H7 (cell line): Measurements from ENCODE around the gene WSCD1. TPM values are rescaled to one million over a fixed set of nuclear protein-coding genes. Genes with fewer than 3 reads are reported as not detected.
A peak's percentile ranks its signal among the peaks of the same experiment; 100 is the strongest.

ENCODE experiments used
- DNase-seq: peaks from one replicate; pipeline ENCODE4 v3.0.0; 2012
- H3K27me3 ChIP-seq: 2 replicates; pipeline ENCODE4 v1.6.0; 2011; ENCODE audit warnings: mild to moderate bottlenecking, low read length; ENCODE audit not compliant: control insufficient read depth, insufficient read depth
- H3K36me3 ChIP-seq: replicated peaks from 2 replicates; pipeline ENCODE4 v1.5.1; 2011; ENCODE audit warnings: low read length; ENCODE audit not compliant: control insufficient read depth, insufficient read depth
- H3K4me3 ChIP-seq: 2 replicates; pipeline ENCODE4 v1.5.1; 2011; ENCODE audit warnings: low read depth, mild to moderate bottlenecking, control low read depth, low read length, moderate library complexity; ENCODE audit not compliant: insufficient read depth
- total RNA-seq: library from RNA; depleted of rRNA; stranded (reverse); fragments of >200 nt; shearing (Covaris generic); gene quantifications from 2 replicates; pipeline ENCODE4 v1.2.3, GENCODE V29; 2014

Gene WSCD1
- total RNA-seq, 1 experiment from 2014 or later, result 37.0 TPM

- peak overlapping the region; percentile 65 for H3K4me3 ChIP-seq
- peaks cover 27% of the 10 kb centered on the region for H3K27me3 ChIP-seq
- no peaks in the 10 kb centered on the region for H3K36me3 ChIP-seq
- DNase-seq, result no peak
These were observed 1.4 kb downstream of the WSCD1 start for GRCh38 chr17:6071528-6072065.

- no peak for DNase-seq
- H3K4me3 ChIP-seq, result no peak overlapping the region
- H3K27me3 ChIP-seq, result peaks cover 27% of the 10 kb centered on the region
These were observed 2.0 kb downstream of the WSCD1 start for GRCh38 chr17:6072157-6072556.

GRCh38 chr17:6072611-6073010, 2.4 kb downstream of the WSCD1 start:
- no peak for DNase-seq
- Histone ChIP-seq H3K27me3 (peaks cover 27% of the 10 kb centered on the region), H3K4me3 (no peak overlapping the region), H3K36me3 (no peaks in the 10 kb centered on the region)

More at GRCh38 chr17:6072157-6072556, 2.0 kb downstream of the WSCD1 start:
- no peaks in the 10 kb centered on the region for H3K36me3 ChIP-seq

- DNase-seq, result no peak
- peaks cover 22% of the 10 kb centered on the region for H3K27me3 ChIP-seq
- H3K36me3 ChIP-seq, result no peaks in the 10 kb centered on the region
- H3K4me3 ChIP-seq, result no peak overlapping the region
These were observed 3.4 kb downstream of the WSCD1 start for GRCh38 chr17:6073620-6074019.

- peaks cover 10% of the 10 kb centered on the region for H3K27me3 ChIP-seq
- no peak for DNase-seq
- no peaks in the 10 kb centered on the region for H3K36me3 ChIP-seq
- H3K4me3 ChIP-seq, result no peak overlapping the region
These were observed 4.9 kb downstream of the WSCD1 start for GRCh38 chr17:6075050-6075449.

GRCh38 chr17:6075845-6076244, 5.7 kb downstream of the WSCD1 start:
- Histone ChIP-seq H3K27me3 (peaks cover 8% of the 10 kb centered on the region), H3K36me3 (no peaks in the 10 kb centered on the region), H3K4me3 (no peak overlapping the region)
- no peak for DNase-seq

GRCh38 chr17:6077752-6078151, 7.6 kb downstream of the WSCD1 start:
- no peak for DNase-seq
- Histone ChIP-seq H3K27me3 (no peaks in the 10 kb centered on the region), H3K4me3 (no peak overlapping the region), H3K36me3 (no peaks in the 10 kb centered on the region; the same call in 1 of the 2 replicates)

- Histone ChIP-seq H3K4me3 (no peak overlapping the region), H3K27me3 (no peaks in the 10 kb centered on the region), H3K36me3 (no peaks in the 10 kb centered on the region; the same call in 1 of the 2 replicates)
- DNase-seq, result no peak
These were observed 8.3 kb downstream of the WSCD1 start for GRCh38 chr17:6078458-6078871.

GRCh38 chr17:6079155-6079888, 9.1 kb downstream of the WSCD1 start:
- Histone ChIP-seq H3K27me3 (no peaks in the 10 kb centered on the region), H3K4me3 (no peak overlapping the region), H3K36me3 (no peaks in the 10 kb centered on the region; the same call in 1 of the 2 replicates)
- no peak for DNase-seq

- DNase-seq, result no peak
These were observed 9.8 kb downstream of the WSCD1 start for GRCh38 chr17:6079960-6080359.

GRCh38 chr17:6080711-6081430, 10.7 kb downstream of the WSCD1 start:
- Histone ChIP-seq H3K27me3 (no peaks in the 10 kb centered on the region), H3K4me3 (no peak overlapping the region), H3K36me3 (no peaks in the 10 kb centered on the region; the same call in 1 of the 2 replicates)
- DNase-seq, result no peak

More at GRCh38 chr17:6079960-6080359, 9.8 kb downstream of the WSCD1 start:
- no peaks in the 10 kb centered on the region; the same call in 1 of the 2 replicates for H3K36me3 ChIP-seq
- no peak overlapping the region for H3K4me3 ChIP-seq
- H3K27me3 ChIP-seq, result no peaks in the 10 kb centered on the region

GRCh38 chr17:6082335-6082734, 12.2 kb downstream of the WSCD1 start:
- Histone ChIP-seq H3K4me3 (no peak overlapping the region), H3K27me3 (no peaks in the 10 kb centered on the region), H3K36me3 (no peaks in the 10 kb centered on the region; the same call in 1 of the 2 replicates)
- no peak for DNase-seq

- peak; percentile 77 for DNase-seq
- H3K27me3 ChIP-seq, result no peaks in the 10 kb centered on the region
- H3K4me3 ChIP-seq, result no peak overlapping the region
- no peaks in the 10 kb centered on the region; the same call in 1 of the 2 replicates for H3K36me3 ChIP-seq
These were observed 14.4 kb downstream of the WSCD1 start for GRCh38 chr17:6084311-6085161.

- Histone ChIP-seq H3K36me3 (no peaks in the 10 kb centered on the region; the same call in 1 of the 2 replicates), H3K27me3 (no peaks in the 10 kb centered on the region), H3K4me3 (no peak overlapping the region)
- no peak for DNase-seq
These were observed 15.6 kb downstream of the WSCD1 start for GRCh38 chr17:6085812-6086211.
